Brain microvascular endothelial cell (primary cell): ENCODE results near the gene BEGAIN.

Experiments
- DNase-seq: peaks from one replicate; pipeline ENCODE4 v3.0.0-alpha.2; 2020
- H3K27ac ChIP-seq: fragments of 250-450 bp; sonication (Bioruptor Pico); 2 replicates; pipeline ENCODE4 v1.5.1; 2020; ENCODE audit warnings: mild to moderate bottlenecking, moderate library complexity
- H3K27me3 ChIP-seq: fragments of 250-450 bp; sonication (Bioruptor Pico); replicated peaks from 2 replicates; pipeline ENCODE4 v1.5.1; 2020; ENCODE audit warnings: mild to moderate bottlenecking
- H3K36me3 ChIP-seq: fragments of 250-450 bp; sonication (Bioruptor Pico); replicated peaks from 2 replicates; pipeline ENCODE4 v1.5.1; 2020; ENCODE audit warnings: mild to moderate bottlenecking
- H3K4me3 ChIP-seq: 2 replicates; pipeline ENCODE4 v1.5.1; 2011; ENCODE audit warnings: low read depth, mild to moderate bottlenecking, control low read depth, low read length, moderate library complexity
- CTCF ChIP-seq: IDR thresholded peaks from 2 replicates; pipeline ENCODE4 v1.5.1; 2011; ENCODE audit warnings: low read depth, mild to moderate bottlenecking, moderate library complexity, low read length, control low read depth, inconsistent platforms; ENCODE audit errors: missing control alignments
- in situ Hi-C: cut with HindIII; loops from 2 replicates; pipeline ENCODE4 v1.10.0; 2017; ENCODE audit warnings: low sequenced_read_pairs, low pct_ligation_motif_present

The BEGAIN gene

GRCh38 chr14:100621806-100622205, 34.6 kb upstream of the BEGAIN start:
- H3K27me3 ChIP-seq, result peaks cover 21% of the 10 kb centered on the region
- no peak for DNase-seq

DNA sequence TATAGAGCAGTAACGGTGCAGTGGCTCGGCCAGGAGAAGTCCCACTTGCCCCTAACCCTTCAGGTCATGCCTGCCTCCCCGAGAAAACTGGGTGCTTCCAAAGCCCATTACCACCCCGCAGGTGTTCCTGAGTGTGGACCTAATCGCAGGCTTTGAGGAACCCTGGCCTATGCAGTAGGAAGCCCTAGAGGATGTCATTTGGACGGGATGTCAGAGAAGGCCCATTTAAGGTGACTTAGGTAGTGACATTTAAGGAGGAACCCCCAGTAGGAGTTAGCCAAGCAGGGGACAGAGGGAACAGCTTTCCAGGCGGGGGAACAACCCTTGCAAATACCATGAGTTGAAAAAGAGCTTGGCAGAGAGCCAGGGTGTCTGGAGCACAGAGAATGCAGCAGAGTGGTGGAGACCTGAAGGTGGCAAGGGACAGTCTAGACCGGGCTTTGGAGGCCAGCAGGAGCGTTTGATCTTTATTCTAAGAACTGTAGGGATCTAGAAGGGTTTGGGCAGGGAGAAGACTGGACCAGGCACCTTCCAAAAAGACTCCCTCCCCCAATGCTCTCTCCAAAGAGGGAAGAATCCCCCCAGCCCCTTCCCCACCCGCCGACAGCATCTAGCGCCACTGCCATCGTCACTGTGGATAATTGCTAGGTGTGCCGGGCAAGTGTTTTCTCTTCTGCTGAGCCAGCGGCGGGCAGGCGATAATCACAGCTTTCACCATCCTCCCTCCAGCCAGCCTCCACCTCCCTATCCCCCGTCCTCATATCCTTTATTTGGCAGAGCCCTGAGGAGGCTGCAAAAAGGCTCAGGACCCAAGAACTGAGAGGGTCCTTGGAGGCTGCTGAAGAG, 33.3 kb upstream of the BEGAIN start:
- in situ Hi-C loops, result no loop called here
- H3K36me3 ChIP-seq, result no peaks in the 10 kb centered on the region
- no peak overlapping the region for H3K4me3 ChIP-seq
- no peak overlapping the region for H3K27ac ChIP-seq
- no peak for DNase-seq
- H3K27me3 ChIP-seq, result peaks cover 23% of the 10 kb centered on the region
- no peak for TF ChIP-seq CTCF

More at GRCh38 chr14:100621806-100622205, 34.6 kb upstream of the BEGAIN start:
- no peaks in the 10 kb centered on the region for H3K36me3 ChIP-seq
- TF ChIP-seq CTCF, result no peak
- in situ Hi-C loops, result no loop called here
- H3K4me3 ChIP-seq, result no peak overlapping the region
- H3K27ac ChIP-seq, result no peak overlapping the region

GRCh38 chr14:100619396-100620254, 32.4 kb upstream of the BEGAIN start:
- in situ Hi-C loops, result no loop called here
- no peak for TF ChIP-seq CTCF

DNA sequence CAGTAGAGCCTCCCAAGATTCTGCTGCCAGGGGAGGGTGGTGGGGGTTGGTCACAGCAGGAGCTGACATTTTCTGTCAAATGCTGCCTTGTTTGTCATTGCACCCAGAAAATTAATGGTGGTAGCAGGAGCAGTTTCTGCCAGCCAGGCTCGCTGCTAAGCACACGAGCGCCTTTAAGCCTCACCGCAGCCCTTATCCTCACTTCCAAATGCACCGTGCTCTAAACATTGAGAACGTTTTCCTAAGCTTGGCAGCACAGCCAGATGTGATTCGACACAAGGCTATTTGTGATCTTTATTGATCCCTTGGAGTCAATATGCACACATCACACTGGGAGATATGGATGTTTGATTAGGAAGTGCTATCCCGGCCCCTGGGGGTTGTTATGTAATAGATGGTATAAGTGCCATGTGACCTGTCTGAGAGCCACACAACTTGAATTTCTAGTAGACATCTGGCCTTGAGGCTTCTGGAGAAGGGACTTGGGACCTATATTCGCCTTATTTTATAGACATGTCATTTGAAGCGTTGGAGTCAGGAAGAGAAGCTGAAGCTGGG, 31.6 kb upstream of the BEGAIN start:
- H3K27ac ChIP-seq, result no peak overlapping the region
- no peak overlapping the region for H3K4me3 ChIP-seq
- peaks cover 21% of the 10 kb centered on the region for H3K27me3 ChIP-seq
- in situ Hi-C loops, result no loop called here
- no peak for TF ChIP-seq CTCF
- DNase-seq, result no peak
- H3K36me3 ChIP-seq, result no peaks in the 10 kb centered on the region

More at GRCh38 chr14:100619396-100620254, 32.4 kb upstream of the BEGAIN start:
- Histone ChIP-seq H3K36me3 (no peaks in the 10 kb centered on the region), H3K4me3 (no peak overlapping the region), H3K27ac (no peak overlapping the region), H3K27me3 (peaks cover 21% of the 10 kb centered on the region)
- DNase-seq, result no peak

- in situ Hi-C loops, result no loop called here
- no peak overlapping the region for H3K4me3 ChIP-seq
- no peak for TF ChIP-seq CTCF
- no peaks in the 10 kb centered on the region for H3K36me3 ChIP-seq
- peaks cover 21% of the 10 kb centered on the region for H3K27me3 ChIP-seq
- DNase-seq, result no peak
- no peak overlapping the region for H3K27ac ChIP-seq
Measured at GRCh38 chr14:100618318-100618693, 31.1 kb upstream of the BEGAIN start.
